GM23338 (cell line): Measurements from ENCODE around the gene TPK1. TPM values are rescaled to one million over a fixed set of nuclear protein-coding genes. Genes with fewer than 3 reads are reported as not detected.

Experiments
- ATAC-seq: fragments of 200-7000 bp; cut with Tn5 transposase; 3 replicates; pipeline ENCODE4 v1.9.1; 2020
- DNase-seq: peaks from one replicate; pipeline ENCODE4 v3.0.0-alpha.2; 2015; ENCODE audit warnings: low spot score
- H2AFZ ChIP-seq: fragments of 200-600 bp; sonication (generic); 2 replicates; pipeline ENCODE4 v1.8.0; 2016; ENCODE audit warnings: antibody characterized with exemption, mild to moderate bottlenecking, moderate library complexity
- H3F3A ChIP-seq: fragments of 200-600 bp; sonication (generic); replicated peaks from 2 replicates; pipeline ENCODE4 v1.8.0; 2017; ENCODE audit warnings: antibody characterized with exemption, mixed run types, low read depth
- H3K27ac ChIP-seq: fragments of 200-600 bp; sonication (generic); 2 replicates; pipeline ENCODE4 v1.6.1; 2016; ENCODE audit warnings: low read depth
- H3K27me3 ChIP-seq: fragments of 200-600 bp; sonication (generic); 2 replicates; pipeline ENCODE4 v1.8.0; 2016; ENCODE audit warnings: mild to moderate bottlenecking, mixed run types, moderate library complexity; ENCODE audit not compliant: insufficient read depth
- H3K36me3 ChIP-seq: fragments of 200-600 bp; sonication (generic); 2 replicates; pipeline ENCODE4 v1.8.0; 2016; ENCODE audit warnings: mild to moderate bottlenecking; ENCODE audit not compliant: insufficient read depth
- H3K4me1 ChIP-seq: fragments of 200-600 bp; sonication (generic); 2 replicates; pipeline ENCODE4 v1.8.0; 2016; ENCODE audit warnings: mild to moderate bottlenecking, moderate library complexity; ENCODE audit not compliant: insufficient read depth
- H3K4me2 ChIP-seq: fragments of 200-600 bp; sonication (generic); 2 replicates; pipeline ENCODE4 v1.7.1; 2017; ENCODE audit warnings: mixed run types
- H3K4me3 ChIP-seq: fragments of 200-600 bp; sonication (generic); 2 replicates; pipeline ENCODE4 v1.6.1; 2016; ENCODE audit warnings: mixed run types
- H3K79me2 ChIP-seq: fragments of 200-600 bp; sonication (generic); replicated peaks from 2 replicates; pipeline ENCODE4 v1.8.0; 2017; ENCODE audit warnings: mild to moderate bottlenecking; ENCODE audit not compliant: insufficient read depth
- H3K9me2 ChIP-seq: fragments of 200-600 bp; sonication (generic); 2 replicates; pipeline ENCODE4 v1.8.0; 2017; ENCODE audit not compliant: insufficient read depth
- H4K20me1 ChIP-seq: fragments of 200-600 bp; sonication (generic); replicated peaks from 2 replicates; pipeline ENCODE4 v1.8.0; 2017; ENCODE audit warnings: mild to moderate bottlenecking; ENCODE audit not compliant: insufficient read depth
- H3K27ac Mint-ChIP-seq: 2 replicates; pipeline ENCODE4 v1.8.0; 2020; ENCODE audit warnings: inconsistent platforms, mild to moderate bottlenecking, moderate library complexity, mixed read lengths
- H3K27me3 Mint-ChIP-seq: 3 replicates; pipeline ENCODE4 v1.8.0; 2022; ENCODE audit warnings: low read depth, mild to moderate bottlenecking, moderate library complexity, mixed read lengths, inconsistent platforms; ENCODE audit not compliant: insufficient read depth, poor library complexity
- H3K36me3 Mint-ChIP-seq: 3 replicates; pipeline ENCODE4 v1.8.0; 2021; ENCODE audit warnings: low read depth, mild to moderate bottlenecking, inconsistent platforms, moderate library complexity, mixed read lengths
- H3K4me1 Mint-ChIP-seq: 3 replicates; pipeline ENCODE4 v1.8.0; 2020; ENCODE audit warnings: mild to moderate bottlenecking, inconsistent platforms, mixed read lengths
- H3K4me3 Mint-ChIP-seq: 3 replicates; pipeline ENCODE4 v1.8.0; 2021; ENCODE audit warnings: moderate library complexity, mild to moderate bottlenecking, inconsistent platforms, mixed read lengths
- H3K9me3 Mint-ChIP-seq: 3 replicates; pipeline ENCODE4 v1.8.0; 2020; ENCODE audit warnings: moderate library complexity, mild to moderate bottlenecking, inconsistent platforms, mixed read lengths
- EZH2 ChIP-seq: fragments of 200-600 bp; sonication (generic); IDR thresholded peaks from one replicate; pipeline ENCODE4 v1.8.0; 2017; ENCODE audit warnings: antibody characterized with exemption, mild to moderate bottlenecking, low read depth; ENCODE audit not compliant: unreplicated experiment
- EZH2phosphoT487 ChIP-seq: fragments of 200-600 bp; sonication (generic); IDR thresholded peaks from one replicate; pipeline ENCODE4 v1.8.1; 2018; ENCODE audit warnings: antibody characterized with exemption; ENCODE audit not compliant: unreplicated experiment
- JUNB ChIP-seq: IDR thresholded peaks from one replicate; pipeline ENCODE4 v1.6.1; 2016; ENCODE audit warnings: antibody characterized with exemption; ENCODE audit not compliant: unreplicated experiment
- NANOG ChIP-seq: IDR thresholded peaks from 2 replicates; pipeline ENCODE4 v1.6.1; 2016; ENCODE audit warnings: antibody characterized with exemption, borderline replicate concordance
- POLR2AphosphoS5 ChIP-seq: IDR thresholded peaks from 2 replicates; pipeline ENCODE4 v1.6.1; 2016; ENCODE audit warnings: antibody characterized with exemption, low read depth
- STAT1 ChIP-seq: IDR thresholded peaks from one replicate; pipeline ENCODE4 v1.6.1; 2016; ENCODE audit warnings: antibody characterized with exemption; ENCODE audit not compliant: unreplicated experiment
- ZNF114 ChIP-seq: fragments of 250-450 bp; sonication (Bioruptor Pico); IDR thresholded peaks from 2 replicates; pipeline ENCODE4 v1.5.0; 2020; ENCODE audit warnings: mild to moderate bottlenecking, moderate library complexity
- ZNF331 ChIP-seq: fragments of 250-450 bp; sonication (Bioruptor Pico); IDR thresholded peaks from 2 replicates; pipeline ENCODE4 v1.5.0; 2020; ENCODE audit warnings: low read depth, mild to moderate bottlenecking, moderate library complexity
- polyA plus RNA-seq: library from polyadenylated mRNA; unstranded; fragments of >200 nt; fragmentation: Nextera tagmentation; extraction: Ambion mirVana; gene quantifications from 2 replicates; pipeline ENCODE4 v1.2.1, GENCODE V29; 2016
- total RNA-seq: library from RNA; depleted of rRNA; stranded (reverse); fragments of >200 nt; shearing (Covaris generic); gene quantifications from 2 replicates; pipeline ENCODE4 v1.2.3, GENCODE V29; 2014
- TF ChIP-seq, protein P1 (sequence below): IDR thresholded peaks from 2 replicates; pipeline ENCODE4 v1.6.1; 2016; ENCODE audit warnings: antibody characterized with exemption
- TF ChIP-seq, protein P2 (sequence below), 2 experiments: fragments of 200-600 bp in 1 of 2; sonication (generic) in 1 of 2; conservative IDR thresholded peaks; 2 replicates each; pipeline versions ENCODE4 v1.5.1 to v1.6.1; 2016 to 2017; ENCODE audit warnings: antibody characterized with exemption in 2 of 2, low read depth in 2 of 2, mild to moderate bottlenecking in 2 of 2, moderate library complexity in 1 of 2
- TF ChIP-seq, protein P3 (sequence below): IDR thresholded peaks from one replicate; pipeline ENCODE4 v1.6.1; 2018; ENCODE audit warnings: antibody characterized with exemption; ENCODE audit not compliant: unreplicated experiment

The TPK1 gene
- total and polyA plus RNA-seq, 2 experiments from 2014 or later: 2.6 to 2.9 TPM

DNA sequence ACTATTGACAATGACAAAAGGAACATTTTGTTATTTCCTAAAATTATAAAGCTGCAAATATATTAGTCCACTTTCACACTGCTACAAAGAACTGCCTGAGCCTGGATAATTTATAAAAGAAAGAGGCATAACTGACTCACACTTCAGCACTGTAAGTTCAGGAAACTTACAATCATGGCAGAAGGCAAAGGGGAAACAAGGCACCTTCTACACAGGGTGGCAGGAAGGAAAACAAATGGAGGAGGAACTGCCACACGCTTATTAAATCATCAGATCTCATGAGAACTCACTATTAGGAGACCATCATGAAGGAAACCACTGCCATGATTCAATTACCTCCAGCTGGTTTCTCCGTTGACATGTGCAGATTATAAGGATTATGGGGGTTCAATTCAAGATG, 203.1 kb downstream of the TPK1 start:
- peaks cover 5% of the 10 kb centered on the region; the same call in 1 of the 2 replicates for H3K9me2 ChIP-seq
- H3K4me1 ChIP-seq: no peaks in the 10 kb centered on the region
- H3K27ac Mint-ChIP-seq: no peak overlapping the region
- ATAC-seq (no peak), DNase-seq (no peak)
- H3K4me3 Mint-ChIP-seq: no peak overlapping the region
- H3K4me1 Mint-ChIP-seq: no peaks in the 10 kb centered on the region
- TF ChIP-seq, protein P1, sequence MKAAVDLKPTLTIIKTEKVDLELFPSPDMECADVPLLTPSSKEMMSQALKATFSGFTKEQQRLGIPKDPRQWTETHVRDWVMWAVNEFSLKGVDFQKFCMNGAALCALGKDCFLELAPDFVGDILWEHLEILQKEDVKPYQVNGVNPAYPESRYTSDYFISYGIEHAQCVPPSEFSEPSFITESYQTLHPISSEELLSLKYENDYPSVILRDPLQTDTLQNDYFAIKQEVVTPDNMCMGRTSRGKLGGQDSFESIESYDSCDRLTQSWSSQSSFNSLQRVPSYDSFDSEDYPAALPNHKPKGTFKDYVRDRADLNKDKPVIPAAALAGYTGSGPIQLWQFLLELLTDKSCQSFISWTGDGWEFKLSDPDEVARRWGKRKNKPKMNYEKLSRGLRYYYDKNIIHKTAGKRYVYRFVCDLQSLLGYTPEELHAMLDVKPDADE: no peak
- no peak for TF ChIP-seq STAT1
- TF ChIP-seq EZH2phosphoT487: no peak
- TF ChIP-seq, protein P2, sequence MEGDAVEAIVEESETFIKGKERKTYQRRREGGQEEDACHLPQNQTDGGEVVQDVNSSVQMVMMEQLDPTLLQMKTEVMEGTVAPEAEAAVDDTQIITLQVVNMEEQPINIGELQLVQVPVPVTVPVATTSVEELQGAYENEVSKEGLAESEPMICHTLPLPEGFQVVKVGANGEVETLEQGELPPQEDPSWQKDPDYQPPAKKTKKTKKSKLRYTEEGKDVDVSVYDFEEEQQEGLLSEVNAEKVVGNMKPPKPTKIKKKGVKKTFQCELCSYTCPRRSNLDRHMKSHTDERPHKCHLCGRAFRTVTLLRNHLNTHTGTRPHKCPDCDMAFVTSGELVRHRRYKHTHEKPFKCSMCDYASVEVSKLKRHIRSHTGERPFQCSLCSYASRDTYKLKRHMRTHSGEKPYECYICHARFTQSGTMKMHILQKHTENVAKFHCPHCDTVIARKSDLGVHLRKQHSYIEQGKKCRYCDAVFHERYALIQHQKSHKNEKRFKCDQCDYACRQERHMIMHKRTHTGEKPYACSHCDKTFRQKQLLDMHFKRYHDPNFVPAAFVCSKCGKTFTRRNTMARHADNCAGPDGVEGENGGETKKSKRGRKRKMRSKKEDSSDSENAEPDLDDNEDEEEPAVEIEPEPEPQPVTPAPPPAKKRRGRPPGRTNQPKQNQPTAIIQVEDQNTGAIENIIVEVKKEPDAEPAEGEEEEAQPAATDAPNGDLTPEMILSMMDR (conservative IDR thresholded peaks at IDR 0.05; ENCODE audit: low read depth in 2 of 2): no peak
- TF ChIP-seq, protein P3, sequence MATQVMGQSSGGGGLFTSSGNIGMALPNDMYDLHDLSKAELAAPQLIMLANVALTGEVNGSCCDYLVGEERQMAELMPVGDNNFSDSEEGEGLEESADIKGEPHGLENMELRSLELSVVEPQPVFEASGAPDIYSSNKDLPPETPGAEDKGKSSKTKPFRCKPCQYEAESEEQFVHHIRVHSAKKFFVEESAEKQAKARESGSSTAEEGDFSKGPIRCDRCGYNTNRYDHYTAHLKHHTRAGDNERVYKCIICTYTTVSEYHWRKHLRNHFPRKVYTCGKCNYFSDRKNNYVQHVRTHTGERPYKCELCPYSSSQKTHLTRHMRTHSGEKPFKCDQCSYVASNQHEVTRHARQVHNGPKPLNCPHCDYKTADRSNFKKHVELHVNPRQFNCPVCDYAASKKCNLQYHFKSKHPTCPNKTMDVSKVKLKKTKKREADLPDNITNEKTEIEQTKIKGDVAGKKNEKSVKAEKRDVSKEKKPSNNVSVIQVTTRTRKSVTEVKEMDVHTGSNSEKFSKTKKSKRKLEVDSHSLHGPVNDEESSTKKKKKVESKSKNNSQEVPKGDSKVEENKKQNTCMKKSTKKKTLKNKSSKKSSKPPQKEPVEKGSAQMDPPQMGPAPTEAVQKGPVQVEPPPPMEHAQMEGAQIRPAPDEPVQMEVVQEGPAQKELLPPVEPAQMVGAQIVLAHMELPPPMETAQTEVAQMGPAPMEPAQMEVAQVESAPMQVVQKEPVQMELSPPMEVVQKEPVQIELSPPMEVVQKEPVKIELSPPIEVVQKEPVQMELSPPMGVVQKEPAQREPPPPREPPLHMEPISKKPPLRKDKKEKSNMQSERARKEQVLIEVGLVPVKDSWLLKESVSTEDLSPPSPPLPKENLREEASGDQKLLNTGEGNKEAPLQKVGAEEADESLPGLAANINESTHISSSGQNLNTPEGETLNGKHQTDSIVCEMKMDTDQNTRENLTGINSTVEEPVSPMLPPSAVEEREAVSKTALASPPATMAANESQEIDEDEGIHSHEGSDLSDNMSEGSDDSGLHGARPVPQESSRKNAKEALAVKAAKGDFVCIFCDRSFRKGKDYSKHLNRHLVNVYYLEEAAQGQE: no peak
- TF ChIP-seq NANOG: no peak
- no peak for TF ChIP-seq JUNB
- no peak for TF ChIP-seq ZNF331 (CRISPR knock-in tag)
- no peak for TF ChIP-seq EZH2
- TF ChIP-seq POLR2AphosphoS5: no peak
- no peak overlapping the region for H2AFZ ChIP-seq
- no peak overlapping the region for H3K4me2 ChIP-seq
- H4K20me1 ChIP-seq: no peaks in the 10 kb centered on the region
- H3K9me3 Mint-ChIP-seq: peaks cover 26% of the 10 kb centered on the region
- H3K27me3 ChIP-seq: no peaks in the 10 kb centered on the region
- no peaks in the 10 kb centered on the region for H3K27me3 Mint-ChIP-seq
- no peak overlapping the region for H3K27ac ChIP-seq
- peaks cover 23% of the 10 kb centered on the region for H3K36me3 Mint-ChIP-seq
- no peaks in the 10 kb centered on the region for H3F3A ChIP-seq
- H3K4me3 ChIP-seq: no peak overlapping the region
- no peaks in the 10 kb centered on the region for H3K79me2 ChIP-seq
- H3K36me3 ChIP-seq: no peaks in the 10 kb centered on the region

GRCh38 chr7:144629598-144629997, 206.3 kb downstream of the TPK1 start:
- H4K20me1 ChIP-seq: no peaks in the 10 kb centered on the region
- no peak overlapping the region for H3K4me3 Mint-ChIP-seq
- no peak overlapping the region for H3K27ac Mint-ChIP-seq
- H3K36me3 Mint-ChIP-seq: peaks cover 23% of the 10 kb centered on the region
- no peaks in the 10 kb centered on the region for H3K27me3 Mint-ChIP-seq
- no peak for DNase-seq
- H2AFZ ChIP-seq: no peak overlapping the region
- H3K27ac ChIP-seq: no peak overlapping the region
- no peak overlapping the region for H3K4me3 ChIP-seq
- H3K36me3 ChIP-seq: no peaks in the 10 kb centered on the region
- no peaks in the 10 kb centered on the region for H3F3A ChIP-seq
- H3K9me2 ChIP-seq: peaks cover 5% of the 10 kb centered on the region; the same call in 1 of the 2 replicates
- no peaks in the 10 kb centered on the region for H3K79me2 ChIP-seq
- no peaks in the 10 kb centered on the region for H3K27me3 ChIP-seq
- no peak overlapping the region for H3K4me2 ChIP-seq
- H3K4me1 Mint-ChIP-seq: no peaks in the 10 kb centered on the region
- no peaks in the 10 kb centered on the region for H3K4me1 ChIP-seq
- H3K9me3 Mint-ChIP-seq: peaks cover 29% of the 10 kb centered on the region
- no peak for ATAC-seq
- TF ChIP-seq, protein P1: no peak
- TF ChIP-seq ZNF114 (CRISPR knock-in tag): no peak
- TF ChIP-seq POLR2AphosphoS5: no peak
- no peak for TF ChIP-seq EZH2
- TF ChIP-seq, protein P2 (conservative IDR thresholded peaks at IDR 0.05; ENCODE audit: low read depth in 2 of 2): no peak
- no peak for TF ChIP-seq ZNF331 (CRISPR knock-in tag)
- TF ChIP-seq NANOG: no peak
